Activated CD8-positive, alpha-beta T cell treated with anti-CD3 and anti-CD28 coated beads, Interleukin-2, amount 10 ng/mL, durations not matched to agents 7 days and 5 days (primary cell): ENCODE data around the gene SPON1. TPM values are rescaled to one million over a fixed set of nuclear protein-coding genes. Genes with fewer than 3 reads are reported as not detected.
"Not testable (repeated sequence)": the region's sequence is repeated elsewhere in the genome, so short reads cannot be mapped to it uniquely, and the experiment has no call there.

Experiments used
- ATAC-seq: fragments of 150-1000 bp; cut with Tn5 transposase; one replicate; pipeline ENCODE4 v1.10.0; 2021; ENCODE audit warnings: moderate library complexity
- CTCF ChIA-PET: fragments of 350-600 bp; sonication (Branson Sonifier 250); formaldehyde crosslinking; loops from one replicate; lab custom pipeline; 2021; ENCODE audit warnings: antibody characterized with exemption; lab: Charles Lee
- POLR2A ChIA-PET: fragments of 350-600 bp; sonication (Branson Sonifier 250); formaldehyde crosslinking; loops from one replicate; lab custom pipeline; 2021; ENCODE audit warnings: antibody characterized with exemption; lab: Charles Lee
- DNase-seq: peaks from one replicate; pipeline ENCODE4 v3.0.0-alpha.2; 2020
- H3K27ac Mint-ChIP-seq: one replicate; pipeline ENCODE4 v1.8.0; 2021; ENCODE audit warnings: mild to moderate bottlenecking, mixed read lengths
- H3K27me3 Mint-ChIP-seq: one replicate; pipeline ENCODE4 v1.8.0; 2021; ENCODE audit warnings: low read depth, mixed read lengths
- H3K36me3 Mint-ChIP-seq: one replicate; pipeline ENCODE4 v1.8.0; 2021; ENCODE audit warnings: low read depth, mixed read lengths
- H3K4me1 Mint-ChIP-seq: one replicate; pipeline ENCODE4 v1.8.0; 2021; ENCODE audit warnings: low read depth, mixed read lengths
- H3K4me3 Mint-ChIP-seq: one replicate; pipeline ENCODE4 v1.8.0; 2021; ENCODE audit warnings: mild to moderate bottlenecking, mixed read lengths
- H3K9me3 Mint-ChIP-seq: one replicate; pipeline ENCODE4 v1.8.0; 2022; ENCODE audit warnings: mixed read lengths; ENCODE audit not compliant: insufficient read depth
- total RNA-seq, 2 experiments: library from RNA; stranded (reverse); gene quantifications; one replicate each; pipeline ENCODE4 v1.2.3, GENCODE V29; 2021

The SPON1 gene
- total RNA-seq, 2 experiments from 2014 or later: 0.42 to 0.47 TPM

DNA sequence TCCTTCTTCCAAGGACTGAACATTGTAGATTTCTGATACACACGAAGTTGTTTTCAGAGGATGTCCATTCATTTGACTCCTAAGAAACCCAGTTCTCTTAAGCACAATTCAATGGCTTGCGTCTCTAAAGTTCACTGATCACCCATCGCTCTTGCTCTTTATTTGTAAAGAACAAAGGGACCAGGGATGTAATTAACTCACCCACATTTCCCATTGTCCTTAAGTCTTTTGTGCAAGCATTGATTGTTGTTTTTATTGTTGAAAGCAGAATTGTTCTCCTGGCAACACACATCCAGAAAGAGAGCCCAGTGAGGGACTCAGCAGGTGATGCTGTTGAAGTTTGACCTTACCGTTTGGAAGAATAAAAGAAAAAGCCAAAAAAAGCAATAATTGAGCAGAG, 59.2 kb downstream of the SPON1 start:
- DNase-seq (no peak), ATAC-seq (no peak)
- Mint-ChIP-seq H3K4me3 (no peak overlapping the region), H3K36me3 (no peaks in the 10 kb centered on the region), H3K27me3 (peaks cover 11% of the 10 kb centered on the region), H3K4me1 (no peaks in the 10 kb centered on the region), H3K27ac (no peak overlapping the region), H3K9me3 (no peaks in the 10 kb centered on the region)
- ChIA-PET POLR2A (no interaction called here), CTCF (no interaction called here)

DNA sequence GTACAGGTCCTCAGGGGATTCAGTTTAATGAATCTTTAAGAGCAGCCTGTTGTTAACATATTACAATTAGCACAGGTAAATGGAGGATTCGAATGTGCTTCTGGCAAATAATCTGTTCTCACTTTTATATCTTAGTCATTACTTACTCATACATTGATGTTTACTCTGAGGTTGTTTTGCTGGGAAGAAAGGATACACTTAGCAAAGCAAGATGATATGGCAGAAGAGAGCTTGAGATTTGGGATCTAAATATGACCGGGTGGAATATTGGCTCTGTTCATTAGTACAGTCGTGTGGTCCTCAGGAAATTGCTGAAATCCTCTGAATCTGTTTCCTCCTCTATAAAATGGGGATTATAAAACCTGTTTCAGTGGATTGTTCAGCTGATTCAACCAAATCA, 59.7 kb downstream of the SPON1 start:
- CTCF ChIA-PET: no interaction called here
- H3K4me3 Mint-ChIP-seq: no peak overlapping the region
- POLR2A ChIA-PET: no interaction called here
- no peaks in the 10 kb centered on the region for H3K4me1 Mint-ChIP-seq
- ATAC-seq: no peak
- no peaks in the 10 kb centered on the region for H3K36me3 Mint-ChIP-seq
- no peaks in the 10 kb centered on the region for H3K9me3 Mint-ChIP-seq
- peaks cover 11% of the 10 kb centered on the region for H3K27me3 Mint-ChIP-seq
- H3K27ac Mint-ChIP-seq: no peak overlapping the region
- no peak for DNase-seq

DNA sequence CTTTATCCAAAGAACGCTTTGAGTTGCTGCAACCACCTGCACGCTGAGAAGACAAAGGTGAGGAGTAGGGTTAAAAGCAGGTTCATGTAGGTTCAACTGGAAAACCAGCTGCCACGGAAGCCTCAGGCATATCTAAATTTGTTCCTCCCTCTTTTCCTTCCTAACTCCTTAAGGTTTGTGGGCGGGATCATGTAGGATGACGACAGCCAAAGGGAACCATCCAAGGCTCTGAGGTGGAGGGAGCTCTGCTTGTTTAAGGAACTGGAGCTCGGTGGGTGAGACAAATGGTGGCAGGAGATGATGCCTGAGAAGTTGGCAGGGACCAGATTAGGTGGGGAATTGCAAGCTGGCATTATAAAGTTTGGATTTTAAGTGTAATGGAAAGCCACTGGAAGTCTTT, 60.3 kb downstream of the SPON1 start:
- H3K4me1 Mint-ChIP-seq: no peaks in the 10 kb centered on the region
- no peak overlapping the region for H3K27ac Mint-ChIP-seq
- H3K36me3 Mint-ChIP-seq: no peaks in the 10 kb centered on the region
- ChIA-PET CTCF (no interaction called here), POLR2A (no interaction called here)
- DNase-seq (no peak), ATAC-seq (no peak)
- H3K9me3 Mint-ChIP-seq: no peaks in the 10 kb centered on the region
- H3K4me3 Mint-ChIP-seq: no peak overlapping the region
- peaks cover 11% of the 10 kb centered on the region for H3K27me3 Mint-ChIP-seq

DNA sequence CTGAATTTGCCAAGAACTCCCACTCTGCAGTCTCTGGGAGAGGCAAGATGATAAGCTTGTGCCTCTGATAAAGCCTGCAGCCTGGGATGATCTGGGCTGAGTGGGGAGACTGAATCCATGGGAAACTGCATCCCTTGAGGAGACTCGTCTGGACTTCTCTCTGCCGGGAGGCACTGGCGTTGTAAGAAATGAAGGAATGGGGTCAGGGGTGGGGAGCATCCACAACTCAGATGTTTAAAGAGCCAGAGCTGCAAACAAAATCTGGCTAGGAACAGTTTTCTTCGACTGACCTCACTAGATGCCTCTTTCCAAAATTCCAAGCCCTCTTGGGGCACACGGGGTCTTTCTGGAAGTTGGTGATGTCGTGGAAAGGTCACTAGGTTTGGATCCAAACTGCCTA, 64.4 kb downstream of the SPON1 start:
- ATAC-seq: no peak
- ChIA-PET CTCF (no interaction called here), POLR2A (no interaction called here)

DNA sequence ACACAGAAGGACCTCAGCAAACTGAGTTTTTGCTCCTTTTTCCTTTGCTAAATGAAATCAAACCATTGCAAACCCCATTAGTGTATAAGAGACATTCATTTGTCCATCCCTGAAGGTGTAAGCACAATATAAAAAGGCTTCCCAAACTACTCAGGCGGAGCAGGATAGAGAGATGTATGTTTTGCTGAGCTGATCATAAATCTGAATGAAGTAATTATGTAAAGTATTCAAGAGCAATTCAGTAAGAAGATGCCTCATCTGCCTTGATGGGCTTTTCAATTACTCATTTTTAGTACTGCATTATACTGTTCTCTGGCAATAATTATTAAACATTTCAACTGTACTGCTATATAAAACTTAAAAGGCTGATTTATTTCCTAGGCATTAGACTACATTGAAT, 65.0 kb downstream of the SPON1 start:
- ATAC-seq (no peak), DNase-seq (no peak)
- Mint-ChIP-seq H3K9me3 (no peaks in the 10 kb centered on the region), H3K4me1 (no peaks in the 10 kb centered on the region), H3K27ac (no peak overlapping the region), H3K4me3 (no peak overlapping the region), H3K27me3 (peaks cover 8% of the 10 kb centered on the region), H3K36me3 (no peaks in the 10 kb centered on the region)
- ChIA-PET POLR2A (no interaction called here), CTCF (no interaction called here)

More for the DNA sequence above, 64.4 kb downstream of the SPON1 start:
- H3K9me3 Mint-ChIP-seq: no peaks in the 10 kb centered on the region
- no peak overlapping the region for H3K27ac Mint-ChIP-seq
- DNase-seq: no peak
- H3K36me3 Mint-ChIP-seq: no peaks in the 10 kb centered on the region
- no peaks in the 10 kb centered on the region for H3K4me1 Mint-ChIP-seq
- H3K27me3 Mint-ChIP-seq: peaks cover 10% of the 10 kb centered on the region
- no peak overlapping the region for H3K4me3 Mint-ChIP-seq

DNA sequence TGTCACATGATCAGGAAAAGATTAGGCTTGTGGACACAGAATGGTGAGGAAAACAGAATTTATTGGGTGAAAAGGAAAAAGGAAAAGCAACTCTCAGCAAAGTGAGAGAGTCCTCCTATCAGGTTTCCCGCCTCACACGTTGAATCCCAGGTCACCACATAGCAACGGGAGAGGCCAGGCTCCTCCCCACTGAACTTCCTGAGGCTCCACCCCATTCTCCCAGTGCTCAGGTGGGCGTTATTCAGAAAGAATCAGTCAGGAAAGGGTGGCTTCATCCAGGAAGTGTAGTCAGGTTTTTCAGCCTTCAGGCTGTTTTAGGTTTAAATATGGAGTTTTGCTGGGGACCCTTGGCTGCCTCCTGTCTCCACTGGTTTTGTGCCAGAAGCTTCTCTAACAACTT, 66.9 kb downstream of the SPON1 start:
- ATAC-seq (no peak), DNase-seq (no peak)
- Mint-ChIP-seq H3K36me3 (no peaks in the 10 kb centered on the region), H3K27me3 (peaks cover 4% of the 10 kb centered on the region), H3K4me3 (no peak overlapping the region), H3K9me3 (no peaks in the 10 kb centered on the region), H3K4me1 (no peaks in the 10 kb centered on the region), H3K27ac (no peak overlapping the region)
- CTCF ChIA-PET: no interaction called here
- POLR2A ChIA-PET: interaction anchor here (0.6 kb wide), 1 partner anchor 22 kb away, joined by 3 read pairs; no protein-coding TSS in a partner anchor

DNA sequence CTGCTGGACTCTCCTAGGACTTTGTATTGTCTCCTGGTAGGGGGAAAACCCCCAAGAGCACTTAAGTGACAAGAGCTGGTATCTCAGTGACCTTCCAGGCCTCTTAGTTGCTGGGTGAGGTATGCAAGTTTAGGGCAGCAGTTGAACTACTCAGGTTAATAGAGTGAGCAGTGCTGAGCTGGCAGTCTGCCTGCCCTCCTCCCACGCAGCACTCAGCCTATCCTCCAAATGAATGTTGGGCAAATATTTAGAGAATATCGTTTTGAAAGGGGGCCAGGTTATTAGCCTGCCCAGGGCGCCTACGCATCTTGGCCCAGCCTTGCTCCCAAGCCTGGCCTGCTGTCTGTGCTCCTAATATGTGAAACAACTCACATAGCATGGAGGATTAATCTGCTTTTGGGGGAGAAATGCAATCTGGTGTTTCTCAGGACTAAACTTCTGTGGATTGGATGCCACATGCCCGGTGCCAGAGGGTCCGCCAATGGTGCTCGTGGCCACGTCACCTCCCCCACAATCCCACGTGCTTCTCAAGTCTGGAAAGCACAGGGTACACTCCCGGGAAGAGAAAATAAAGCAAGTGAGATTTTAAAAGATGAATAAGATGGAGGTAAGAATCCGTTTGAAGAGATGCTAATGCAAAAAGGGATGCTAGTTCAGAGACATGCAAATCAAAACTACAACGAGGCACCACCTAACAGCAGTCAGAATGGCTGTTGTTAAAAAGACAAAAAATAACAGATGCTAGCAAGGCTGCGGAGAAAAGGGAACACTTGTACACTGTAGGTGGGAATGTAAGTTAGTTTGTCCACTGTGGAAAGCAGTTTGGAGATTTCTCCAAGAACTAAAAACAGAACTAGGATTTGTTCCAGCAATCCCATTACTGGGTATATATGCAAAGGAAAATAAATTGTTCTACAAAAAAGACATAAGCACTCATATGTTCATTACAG, 67.7 kb downstream of the SPON1 start:
- Mint-ChIP-seq H3K9me3 (no peaks in the 10 kb centered on the region), H3K27ac (no peak overlapping the region), H3K4me3 (no peak overlapping the region), H3K27me3 (peaks cover 4% of the 10 kb centered on the region), H3K36me3 (no peaks in the 10 kb centered on the region), H3K4me1 (no peaks in the 10 kb centered on the region)
- ATAC-seq: no peak
- DNase-seq: no peak
- POLR2A ChIA-PET: interaction anchor here (0.6 kb wide), 1 partner anchor 1101 kb away, joined by 3 read pairs; no protein-coding TSS in a partner anchor
- CTCF ChIA-PET: no interaction called here

DNA sequence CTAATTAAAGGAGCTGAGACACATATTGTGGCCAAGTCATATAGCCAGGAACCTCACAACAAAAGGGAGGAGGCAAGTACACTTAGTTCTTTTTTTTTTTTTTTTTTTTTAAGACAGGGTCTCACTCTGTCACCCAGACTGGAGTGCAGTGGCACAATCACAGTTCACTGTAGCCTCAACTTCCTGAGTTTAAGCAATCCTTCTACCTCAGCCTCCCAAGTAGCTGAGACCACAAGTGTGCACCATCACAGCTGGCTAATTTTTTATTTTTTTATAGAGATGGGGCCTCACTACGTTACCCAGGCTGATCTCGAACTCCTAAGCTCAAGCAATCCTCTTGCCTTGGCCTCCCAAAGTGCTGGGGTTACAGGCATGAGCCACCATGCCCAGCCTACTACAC, 73.0 kb downstream of the SPON1 start:
- ATAC-seq, POLR2A ChIA-PET, H3K36me3 Mint-ChIP-seq: not testable (repeated sequence)

DNA sequence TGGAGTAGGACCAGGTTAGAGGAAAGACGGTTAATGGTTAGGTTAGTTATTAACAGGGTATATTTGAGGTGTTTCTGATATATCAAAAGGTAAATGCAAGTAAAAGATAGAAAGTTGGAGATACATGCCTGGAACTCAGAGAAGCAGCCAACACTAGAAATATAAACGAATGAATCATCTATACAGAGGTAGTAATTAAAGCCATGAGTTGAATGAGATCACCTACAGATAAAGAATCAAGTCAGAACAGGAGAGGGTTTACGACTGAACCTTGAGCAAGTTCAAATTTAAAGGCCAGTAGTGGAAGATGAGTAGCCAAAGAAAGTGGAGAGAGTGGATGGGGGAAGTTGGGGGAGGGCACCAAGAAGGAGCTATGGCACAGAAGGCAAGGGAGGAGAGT, 73.9 kb downstream of the SPON1 start:
- DNase-seq (no peak), ATAC-seq (no peak)
- no peaks in the 10 kb centered on the region for H3K9me3 Mint-ChIP-seq
- H3K4me3 Mint-ChIP-seq: no peak overlapping the region
- peaks cover 4% of the 10 kb centered on the region for H3K27me3 Mint-ChIP-seq
- no peak overlapping the region for H3K27ac Mint-ChIP-seq
- CTCF ChIA-PET: no interaction called here
- no peaks in the 10 kb centered on the region for H3K36me3 Mint-ChIP-seq
- no peaks in the 10 kb centered on the region for H3K4me1 Mint-ChIP-seq
- POLR2A ChIA-PET: interaction anchor here (0.6 kb wide), 1 partner anchor 139 kb away, joined by 3 read pairs; no protein-coding TSS in a partner anchor

More for the DNA sequence above, 73.0 kb downstream of the SPON1 start:
- H3K27ac Mint-ChIP-seq, H3K4me3 Mint-ChIP-seq, H3K4me1 Mint-ChIP-seq, H3K9me3 Mint-ChIP-seq, CTCF ChIA-PET, H3K27me3 Mint-ChIP-seq, DNase-seq: not testable (repeated sequence)

DNA sequence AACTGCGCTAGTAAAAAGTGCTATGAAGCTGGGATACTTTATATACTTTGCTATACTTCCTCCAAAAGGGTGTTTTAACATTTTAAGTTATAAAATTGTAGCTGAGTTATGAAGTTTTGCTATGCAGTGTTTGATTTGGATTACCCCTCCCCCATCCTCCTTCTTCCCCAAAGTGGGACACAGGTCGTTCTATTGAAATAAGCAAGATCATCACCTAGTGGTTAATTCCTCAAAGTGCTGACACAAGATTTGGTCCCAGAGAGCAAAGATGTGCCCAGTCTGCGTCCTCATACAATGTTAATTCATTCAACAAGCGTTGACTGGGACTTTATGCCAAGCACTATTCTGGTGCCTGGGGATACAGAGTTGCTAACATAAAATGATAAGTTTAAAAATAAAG, 78.5 kb downstream of the SPON1 start:
- Mint-ChIP-seq H3K9me3 (no peaks in the 10 kb centered on the region), H3K27me3 (peaks cover 4% of the 10 kb centered on the region), H3K4me3 (no peak overlapping the region), H3K27ac (no peak overlapping the region), H3K4me1 (no peaks in the 10 kb centered on the region), H3K36me3 (no peaks in the 10 kb centered on the region)
- CTCF ChIA-PET: no interaction called here
- ATAC-seq (no peak), DNase-seq (no peak)
- POLR2A ChIA-PET: no interaction called here

DNA sequence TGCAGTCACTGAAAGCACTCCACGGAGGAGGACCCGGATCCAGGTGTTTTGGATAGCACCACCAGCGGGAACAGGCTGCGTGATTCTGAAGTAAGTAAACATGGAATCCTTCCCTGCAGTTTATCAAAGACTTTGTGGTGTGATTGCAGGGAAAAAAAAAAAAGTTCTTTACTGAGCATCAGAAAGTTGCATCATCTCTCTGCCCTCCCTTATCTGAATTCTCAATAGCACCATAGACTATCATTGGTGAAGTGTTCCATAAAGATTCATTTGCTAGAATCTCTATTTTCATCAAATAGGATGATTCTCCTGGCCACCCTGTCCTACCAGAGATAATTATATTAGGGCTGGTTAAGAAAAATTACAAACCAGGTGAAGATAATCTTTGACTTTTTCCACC, 79.0 kb downstream of the SPON1 start:
- ATAC-seq (no peak), DNase-seq (no peak)
- Mint-ChIP-seq H3K27ac (no peak overlapping the region), H3K27me3 (peaks cover 4% of the 10 kb centered on the region), H3K36me3 (no peaks in the 10 kb centered on the region), H3K4me3 (no peak overlapping the region), H3K9me3 (no peaks in the 10 kb centered on the region), H3K4me1 (no peaks in the 10 kb centered on the region)
- POLR2A ChIA-PET: no interaction called here
- CTCF ChIA-PET: no interaction called here

DNA sequence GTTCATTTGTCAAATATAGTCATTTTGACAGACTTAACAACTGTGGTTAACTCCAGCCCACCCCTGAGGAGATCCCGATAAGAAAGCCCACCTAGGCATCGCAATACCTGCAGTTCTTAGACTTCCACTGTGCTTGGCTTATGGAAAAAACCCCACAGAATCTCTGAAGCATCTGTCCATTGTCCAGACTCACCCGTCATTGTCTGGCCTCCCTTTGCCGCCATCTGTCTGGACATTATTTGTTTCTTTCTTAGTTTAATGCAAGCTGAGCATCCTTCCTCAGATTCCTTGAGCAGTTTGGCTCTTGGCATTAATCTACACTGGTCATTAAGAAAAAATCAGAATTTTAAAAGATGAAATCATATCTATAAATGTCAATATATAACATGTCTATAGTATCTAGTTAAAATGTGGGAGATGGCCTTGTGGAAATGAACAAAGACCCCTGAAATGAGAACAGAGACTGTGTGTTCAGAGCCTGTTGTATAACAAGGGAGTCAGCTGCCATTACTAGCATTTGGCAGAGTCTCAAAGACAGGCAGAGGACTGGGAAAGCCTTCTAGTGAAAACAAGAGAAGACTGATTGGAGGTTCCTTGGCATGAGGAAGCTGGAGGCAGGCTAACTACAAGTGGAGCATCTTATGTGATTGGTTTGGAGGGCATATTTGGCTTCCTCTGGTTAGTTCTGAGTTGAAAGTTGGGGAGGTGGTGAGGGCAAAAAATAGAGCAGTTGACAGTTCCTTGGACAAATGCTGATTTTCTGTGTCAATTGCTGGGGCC, 80.4 kb downstream of the SPON1 start:
- Mint-ChIP-seq H3K4me1 (no peaks in the 10 kb centered on the region), H3K4me3 (no peak overlapping the region), H3K27me3 (peaks cover 5% of the 10 kb centered on the region), H3K27ac (no peak overlapping the region), H3K36me3 (no peaks in the 10 kb centered on the region), H3K9me3 (no peaks in the 10 kb centered on the region)
- ATAC-seq (no peak), DNase-seq (no peak)
- POLR2A ChIA-PET: no interaction called here
- CTCF ChIA-PET: interaction anchor here (0.9 kb wide), 1 partner anchor 270 kb away, joined by 3 read pairs; no protein-coding TSS in a partner anchor
